ENCODE measurements around the gene RAB37. TPM values are rescaled to one million over a fixed set of nuclear protein-coding genes. Genes with fewer than 3 reads are reported as not detected.

Gene RAB37
- total RNA-seq, 1 donor, result 0.09 TPM

GRCh38 chr17:74773871-74774286 lies 36.8 kb downstream of the RAB37 start:
- no peak overlapping the region for H3K4me3 ChIP-seq (ENCODE audit: low read depth, low read length)
- no peak for TF ChIP-seq CTCF (IDR thresholded peaks at IDR 0.05; ENCODE audit: insufficient read depth, low read length)
- DNase-seq (ENCODE audit: low read depth), result peak; percentile 33

DNA sequence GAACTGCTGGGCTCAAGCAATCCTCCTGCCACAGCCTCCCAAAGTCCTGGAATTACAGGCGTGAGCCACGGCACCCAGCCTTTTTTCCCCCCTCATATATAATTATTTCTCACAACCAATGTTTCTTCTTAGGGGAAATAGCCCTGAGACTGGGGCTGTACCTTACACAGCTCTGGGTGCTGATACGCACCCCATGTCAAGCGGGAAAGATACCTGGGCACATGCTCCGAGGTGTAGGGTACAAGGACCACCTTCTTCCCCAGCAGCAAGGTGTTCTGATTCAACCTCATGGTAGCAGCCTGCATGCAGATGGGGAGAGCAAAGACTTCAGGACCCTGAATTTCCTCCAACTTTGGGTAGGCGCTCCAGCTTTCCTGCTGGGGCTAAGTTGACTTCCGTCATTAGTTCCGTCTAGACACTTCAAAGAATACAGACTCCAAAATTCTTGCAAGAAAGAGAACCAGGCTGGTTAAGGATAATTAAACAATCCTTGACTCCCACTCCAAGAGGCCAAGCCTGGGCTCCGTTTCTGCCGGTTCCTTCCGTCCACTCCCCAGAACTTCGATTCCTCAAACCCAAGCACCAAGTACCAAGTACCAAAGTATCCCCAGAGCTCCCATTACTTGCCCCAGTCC lies 38.5 kb downstream of the RAB37 start:
- H3K4me3 ChIP-seq (ENCODE audit: low read depth, low read length), result peak overlapping the region; percentile 77
- DNase-seq (ENCODE audit: low read depth), result no peak

GRCh38 chr17:74776044-74776962 lies 39.2 kb downstream of the RAB37 start, which contains the start of gene NAT9:
TSS of gene NAT9 (minus strand) at chr17:74776345. CDS start at chr17:74775698, 647 bp downstream.
- DNase-seq (ENCODE audit: low read depth), result peak; percentile 91
- peak within 1 kb of the TSS; percentile 87 for H3K4me3 ChIP-seq (ENCODE audit: low read depth, low read length)
- no peak for TF ChIP-seq CTCF (IDR thresholded peaks at IDR 0.05; ENCODE audit: insufficient read depth, low read length)

More for the DNA sequence above, 38.5 kb downstream of the RAB37 start:
- TF ChIP-seq CTCF (IDR thresholded peaks at IDR 0.05; ENCODE audit: insufficient read depth, low read length), result no peak

GRCh38 chr17:74776990-74777389 lies 39.9 kb downstream of the RAB37 start:
- TF ChIP-seq CTCF (IDR thresholded peaks at IDR 0.05; ENCODE audit: insufficient read depth, low read length), result no peak
- peak overlapping the region; percentile 87 for H3K4me3 ChIP-seq (ENCODE audit: low read depth, low read length)
- no peak for DNase-seq (ENCODE audit: low read depth)

DNA sequence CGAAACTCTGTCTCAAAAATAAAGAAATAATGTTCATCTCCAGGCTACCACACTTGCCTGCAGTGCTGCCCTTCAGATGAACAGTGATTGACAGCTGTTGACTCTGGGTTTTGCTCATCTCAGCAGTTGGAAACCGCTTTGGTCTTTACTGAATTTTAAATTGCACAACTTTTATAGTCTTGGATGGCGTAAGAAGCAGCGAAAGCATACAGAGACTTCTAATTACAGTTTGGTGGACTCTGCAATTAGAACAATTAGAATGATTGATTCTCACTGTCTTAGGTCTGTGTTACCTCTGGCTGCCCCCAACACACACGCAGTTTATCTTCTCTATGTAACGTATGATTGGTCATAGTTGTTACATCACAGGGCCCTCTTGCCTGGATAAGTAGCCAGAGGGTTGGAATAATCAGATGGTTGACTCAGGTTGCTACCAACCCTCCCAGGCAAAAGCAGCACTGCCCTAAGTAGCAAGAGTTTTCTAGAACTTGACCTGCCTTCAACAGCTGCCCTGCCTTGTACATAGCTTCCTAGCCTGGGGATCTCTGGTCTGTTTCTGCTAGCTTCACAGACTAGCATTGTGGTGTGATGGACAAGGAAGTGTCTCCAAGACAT lies 41.0 kb downstream of the RAB37 start:
- DNase-seq (ENCODE audit: low read depth), result no peak
- no peak for TF ChIP-seq CTCF (IDR thresholded peaks at IDR 0.05; ENCODE audit: insufficient read depth, low read length)
- no peak overlapping the region for H3K4me3 ChIP-seq (ENCODE audit: low read depth, low read length)

- no peak overlapping the region for H3K4me3 ChIP-seq (ENCODE audit: low read depth, low read length)
- no peak for TF ChIP-seq CTCF (IDR thresholded peaks at IDR 0.05; ENCODE audit: insufficient read depth, low read length)
- DNase-seq (ENCODE audit: low read depth), result peak; percentile 65
Measured at GRCh38 chr17:74778960-74779359, 41.9 kb downstream of the RAB37 start.
